Raji (cell line): ENCODE measurements around the gene MAP4.

ENCODE experiments used
- POLR2A ChIP-seq: IDR thresholded peaks from 2 replicates; pipeline ENCODE4 v1.6.1; 2011; ENCODE audit warnings: low read depth, low read length, control low read depth; ENCODE audit not compliant: insufficient read depth

MAP4 gene

GRCh38 chr3:47895241-47895640 is 121.0 kb downstream of the MAP4 start:
- TF ChIP-seq POLR2A = no peak

- no peak for TF ChIP-seq POLR2A
These were observed 123.8 kb downstream of the MAP4 start for GRCh38 chr3:47892286-47893040.

DNA sequence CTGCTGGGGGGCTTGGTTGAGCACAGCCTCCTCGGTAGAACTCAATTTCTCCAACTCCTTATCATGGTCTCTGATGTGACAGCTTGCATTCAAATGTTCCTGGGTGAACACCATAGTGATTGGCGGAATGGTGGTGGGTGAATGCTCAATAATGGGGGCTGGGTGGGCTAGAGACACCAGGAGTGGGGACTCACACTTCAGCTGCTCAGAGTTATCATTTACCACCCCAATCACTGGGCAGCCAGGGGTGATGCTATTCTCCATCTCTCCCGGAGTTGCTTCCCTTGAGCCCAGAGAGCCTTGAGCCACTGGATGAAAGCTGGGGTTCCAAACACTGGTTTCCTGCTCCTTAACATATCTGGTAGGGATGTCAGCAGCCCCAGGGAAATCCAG is 124.6 kb downstream of the MAP4 start:
- no peak for TF ChIP-seq POLR2A

- no peak for TF ChIP-seq POLR2A
These were observed 125.2 kb downstream of the MAP4 start for GRCh38 chr3:47890828-47891612.

DNA sequence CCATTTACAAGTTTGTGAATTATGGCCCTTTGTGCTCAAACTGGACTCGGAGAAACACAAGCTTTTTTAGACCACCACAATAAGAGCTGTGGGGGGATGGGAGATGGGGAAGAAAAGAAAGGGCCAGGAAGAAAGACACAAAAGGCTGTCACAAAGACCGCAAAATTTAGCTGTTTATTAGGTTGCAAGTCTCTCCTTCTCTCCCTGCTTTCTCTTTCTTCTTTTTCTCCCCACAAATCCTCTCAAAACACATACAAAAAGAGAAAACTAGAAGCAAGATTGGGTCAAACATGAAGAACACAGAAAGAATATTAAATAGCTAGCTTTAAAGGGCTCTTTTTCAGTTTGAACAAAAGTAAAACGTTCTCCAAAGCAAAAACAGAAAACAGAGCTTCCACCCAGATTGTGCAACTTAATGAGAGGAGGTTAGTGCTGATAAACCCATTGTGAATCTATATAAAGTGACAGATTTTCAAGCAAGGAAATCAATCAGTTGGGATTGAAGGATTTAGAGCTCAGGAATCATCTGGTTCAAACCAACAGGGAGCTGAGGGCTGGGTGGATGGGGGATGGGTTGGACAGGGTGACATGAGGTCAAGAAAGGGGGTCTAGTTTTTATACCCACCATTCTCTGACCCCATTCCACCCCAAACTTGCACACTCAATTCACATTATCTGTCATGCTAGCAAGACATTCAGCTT is 125.9 kb downstream of the MAP4 start:
- no peak for TF ChIP-seq POLR2A

DNA sequence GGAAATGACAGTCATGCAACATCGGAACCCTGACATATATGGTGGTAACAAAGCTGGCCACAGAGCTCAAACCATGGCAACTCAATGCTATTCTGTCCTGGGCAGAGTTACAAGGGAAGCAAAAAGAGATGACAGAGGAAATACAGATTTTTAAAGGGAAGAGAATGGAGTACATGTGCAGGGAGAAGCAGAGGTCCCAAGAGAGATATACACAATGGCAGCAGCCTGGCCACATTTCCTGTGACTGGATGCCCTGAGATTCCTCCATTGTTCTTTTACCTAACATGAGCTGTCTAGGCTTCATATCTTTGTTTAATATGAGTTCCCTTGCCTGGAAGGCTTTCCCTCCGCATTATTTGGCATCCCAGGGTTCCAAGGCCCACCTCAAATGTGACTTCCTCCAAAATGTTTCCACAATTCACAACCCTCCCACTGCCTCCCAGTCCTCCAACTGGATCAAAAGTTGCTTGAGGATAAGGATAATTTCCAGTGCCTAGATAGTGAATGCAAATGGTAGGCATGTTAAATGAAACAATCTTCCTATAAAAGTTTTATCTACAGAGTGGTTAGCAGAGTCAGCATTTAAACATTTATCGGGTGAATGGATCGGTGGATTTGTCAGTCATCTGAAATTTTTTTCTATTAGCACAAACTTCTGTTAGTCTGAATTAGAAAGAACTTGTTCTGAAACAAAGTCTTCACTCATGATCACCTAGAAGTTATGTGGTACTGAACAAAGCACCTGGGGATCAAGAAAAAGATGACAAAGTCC is 127.0 kb downstream of the MAP4 start:
- no peak for TF ChIP-seq POLR2A

DNA sequence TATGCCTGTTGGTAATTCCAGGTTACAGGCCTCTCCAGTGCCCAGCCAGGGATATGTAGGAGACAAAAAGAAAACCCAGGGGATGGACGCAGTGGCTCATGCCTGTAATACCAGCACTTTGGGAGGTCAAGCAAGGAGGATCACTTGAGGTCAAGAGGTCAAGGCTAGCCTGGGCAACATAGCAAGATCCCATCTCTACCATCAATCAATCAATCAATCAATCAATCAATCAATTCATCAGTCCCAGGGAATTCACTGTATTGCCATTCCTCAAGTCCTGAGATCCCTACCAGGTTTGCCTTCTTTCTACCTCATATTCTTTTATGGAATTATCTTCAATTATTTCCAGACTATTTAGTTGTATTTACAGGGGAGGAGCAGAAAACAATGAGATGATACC is 131.0 kb downstream of the MAP4 start:
- no peak for TF ChIP-seq POLR2A

DNA sequence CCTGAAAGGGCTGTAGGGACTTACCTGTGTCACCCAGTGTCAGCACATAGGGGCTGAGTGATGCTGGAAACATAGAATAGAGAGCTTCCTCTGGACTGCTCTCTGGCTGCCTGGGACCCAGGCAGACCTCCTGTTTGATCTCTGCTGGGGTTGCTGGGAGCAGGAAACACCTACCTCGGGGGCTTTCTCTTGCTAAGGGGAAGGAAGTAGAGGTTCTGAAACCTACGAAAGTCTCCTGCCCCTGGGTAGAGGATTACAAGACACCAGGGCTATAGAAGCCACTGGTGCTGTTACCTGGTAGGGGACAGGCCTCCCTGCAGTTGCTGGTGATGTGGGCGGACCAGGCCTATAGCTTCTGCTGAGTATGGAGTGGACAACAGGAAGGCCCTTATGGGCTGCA is 131.6 kb downstream of the MAP4 start:
- no peak for TF ChIP-seq POLR2A

- TF ChIP-seq POLR2A = no peak
These were observed 133.9 kb downstream of the MAP4 start for GRCh38 chr3:47882338-47882737.

DNA sequence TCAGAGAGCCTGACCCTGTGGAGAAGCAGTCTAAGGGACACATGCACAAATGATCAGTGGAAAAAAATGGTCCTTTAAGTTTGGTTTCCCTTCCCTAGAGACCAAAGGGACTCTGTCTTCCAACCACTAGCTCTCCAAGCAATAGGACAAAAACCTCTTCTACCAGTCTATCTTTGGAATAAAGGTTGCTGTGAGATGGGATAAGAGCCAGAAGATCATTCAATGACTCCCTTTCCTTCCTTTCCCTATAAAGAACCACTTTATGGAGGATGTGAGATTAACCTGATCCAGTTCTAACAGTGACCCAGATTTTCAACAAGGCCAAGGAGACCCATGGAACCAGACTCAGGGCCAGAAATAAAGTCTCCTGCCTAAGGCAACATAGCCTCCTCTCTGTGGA is 138.5 kb downstream of the MAP4 start:
- no peak for TF ChIP-seq POLR2A

GRCh38 chr3:47877290-47877689 is 138.9 kb downstream of the MAP4 start:
- no peak for TF ChIP-seq POLR2A

DNA sequence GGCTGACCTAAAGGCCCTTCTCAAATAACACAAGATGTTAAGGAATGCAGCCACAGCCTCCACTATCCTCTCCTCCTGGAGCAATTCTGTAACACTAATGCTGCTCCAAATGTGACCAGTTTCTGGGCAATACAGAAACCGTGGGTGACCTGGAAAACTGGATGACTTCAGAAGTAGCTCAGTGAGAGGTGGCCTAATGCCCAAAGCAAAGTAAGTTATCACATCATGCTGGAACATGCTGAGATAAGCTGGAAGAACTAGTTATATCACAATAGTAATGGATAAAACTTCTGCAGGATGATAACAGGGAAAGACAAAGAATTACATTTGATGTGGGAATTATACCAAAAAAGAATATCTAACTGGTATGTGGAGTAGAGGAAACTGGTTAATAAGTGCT is 141.3 kb downstream of the MAP4 start:
- no peak for TF ChIP-seq POLR2A

DNA sequence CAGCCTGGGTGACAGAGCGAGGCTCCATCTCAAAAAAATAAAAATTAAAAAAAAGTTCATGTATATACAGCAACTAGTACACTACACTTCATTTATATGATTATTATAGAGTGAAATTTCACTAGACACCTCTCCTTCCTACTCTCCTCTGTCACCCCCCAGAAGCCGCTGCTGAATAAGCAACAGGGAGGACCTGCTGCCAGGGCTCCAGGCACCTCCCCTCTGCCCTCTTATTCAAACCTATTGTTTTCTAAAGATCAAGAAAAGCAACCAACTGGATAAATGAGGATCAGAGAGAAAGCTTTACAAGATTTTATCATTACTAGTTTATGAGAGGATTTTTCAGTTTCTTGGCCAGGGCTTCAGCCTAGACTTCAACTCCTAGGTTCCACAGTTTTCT is 141.8 kb downstream of the MAP4 start:
- no peak for TF ChIP-seq POLR2A

DNA sequence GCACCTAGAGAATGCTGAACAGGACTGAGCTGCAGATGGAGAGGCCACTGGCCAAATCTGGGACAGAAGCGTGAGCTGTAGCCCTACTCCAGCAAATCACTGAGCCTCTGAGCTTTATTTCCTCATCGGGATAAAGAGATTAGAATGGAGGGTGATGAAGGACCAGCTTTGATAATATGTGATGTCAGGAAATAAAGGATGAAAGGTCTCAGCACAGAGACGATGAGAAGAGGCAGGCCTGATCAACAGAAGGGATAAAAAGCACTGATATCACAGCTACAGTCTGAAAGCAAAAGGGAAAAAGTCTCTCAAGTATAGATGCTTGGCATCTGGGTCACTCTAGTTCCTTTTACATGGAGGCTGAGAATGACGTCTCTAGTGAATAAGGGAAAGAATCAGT is 143.3 kb downstream of the MAP4 start:
- no peak for TF ChIP-seq POLR2A

GRCh38 chr3:47871389-47871788 is 144.8 kb downstream of the MAP4 start:
- no peak for TF ChIP-seq POLR2A
